ENCODE data around the gene DPM2.

GRCh38 chr9:127977009-127977883 lies 39.6 kb upstream of the DPM2 start:
- TF ChIP-seq CTCF (IDR thresholded peaks at IDR 0.05; ENCODE audit: borderline replicate concordance, extremely low read depth, low read length, poor library complexity, severe bottlenecking) (no peak), EZH2 (IDR thresholded peaks at IDR 0.05; ENCODE audit: borderline replicate concordance, low read depth, low read length, severe bottlenecking) (no peak)

Measured in DND-41 (cell line).